ENCODE data around the gene MTMR10.

The MTMR10 gene

DNA sequence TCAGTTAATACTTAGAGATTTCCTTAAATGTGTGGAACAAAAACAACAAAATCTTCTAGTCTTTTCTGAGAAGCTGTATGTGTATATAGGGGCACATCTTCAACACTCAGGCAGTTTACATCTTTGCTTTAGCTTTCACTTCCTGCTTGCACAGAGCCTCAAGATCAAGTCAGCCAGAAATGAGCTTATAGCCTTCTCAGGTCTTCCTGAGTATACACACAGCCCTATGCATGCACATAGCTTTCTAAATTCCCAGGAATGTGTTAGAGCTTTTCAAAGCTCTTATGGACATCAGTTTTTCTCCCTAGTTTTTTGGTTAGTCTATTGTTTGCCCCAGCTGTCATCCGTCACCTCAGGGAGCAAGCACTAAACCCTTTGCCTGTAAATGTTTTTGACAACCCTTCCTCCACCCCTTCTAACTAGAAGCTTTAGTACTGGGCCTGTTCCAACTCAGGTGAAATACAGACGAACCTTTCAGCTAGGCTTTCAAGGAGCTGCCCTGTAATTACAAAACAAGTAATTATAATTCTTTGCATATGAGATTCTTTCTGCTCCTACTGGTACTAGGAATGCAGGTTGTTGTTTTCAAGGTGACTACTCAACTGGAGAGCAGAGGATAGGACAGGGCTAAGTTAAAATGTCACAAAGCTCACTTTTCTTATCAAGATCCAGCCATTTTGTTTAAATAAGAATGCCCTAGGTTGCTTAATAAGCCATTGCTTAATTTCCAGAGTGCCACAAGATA is 22.6 kb upstream of the MTMR10 start:
- DNase-seq: peak; percentile 22

DNA sequence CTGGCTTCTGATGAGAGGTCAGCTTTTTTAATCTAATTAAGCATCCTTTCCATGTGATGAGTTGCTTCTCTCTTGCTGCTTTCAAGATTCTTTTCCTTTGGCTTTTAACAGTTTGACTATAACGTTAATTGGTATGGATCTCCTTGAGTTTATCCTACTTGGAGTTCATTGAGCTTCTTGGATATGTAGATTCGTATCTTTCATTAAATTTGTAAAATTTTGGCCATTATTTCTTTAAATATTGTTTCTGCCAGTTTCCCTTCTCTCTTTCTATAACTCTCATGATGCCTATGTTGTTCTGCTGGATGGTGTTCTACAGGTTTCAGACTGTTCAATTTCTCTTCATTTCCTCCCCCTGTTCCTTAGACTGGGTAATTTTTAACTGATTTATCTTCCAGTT is 21.0 kb upstream of the MTMR10 start:
- no peak for DNase-seq

GRCh38 chr15:31010036-31010435 is 18.6 kb upstream of the MTMR10 start:
- no peak for DNase-seq

GRCh38 chr15:31005660-31006059 is 14.2 kb upstream of the MTMR10 start:
- no peak for DNase-seq

- DNase-seq: peak; percentile 70
Measured at GRCh38 chr15:31004220-31004733, 12.8 kb upstream of the MTMR10 start.

DNA sequence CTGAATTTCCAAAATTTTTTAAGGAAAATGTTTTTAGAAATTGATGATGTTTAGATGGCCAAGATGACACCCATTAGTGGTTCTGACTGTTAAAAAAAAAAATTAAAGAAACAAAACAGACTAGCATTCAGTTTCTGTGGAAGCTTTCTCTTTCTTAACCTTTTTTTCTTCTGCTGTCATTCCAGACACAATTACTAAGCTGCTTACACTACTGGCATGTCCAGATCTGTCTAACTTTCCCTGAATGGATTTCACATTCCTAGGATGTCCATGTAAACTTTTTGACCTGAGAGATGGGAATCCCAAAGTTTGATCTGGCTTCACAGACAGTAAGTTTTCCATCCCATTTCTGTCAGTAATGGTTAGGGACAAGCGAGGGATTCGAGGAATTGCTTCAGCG is 10.3 kb upstream of the MTMR10 start:
- DNase-seq: no peak

DNA sequence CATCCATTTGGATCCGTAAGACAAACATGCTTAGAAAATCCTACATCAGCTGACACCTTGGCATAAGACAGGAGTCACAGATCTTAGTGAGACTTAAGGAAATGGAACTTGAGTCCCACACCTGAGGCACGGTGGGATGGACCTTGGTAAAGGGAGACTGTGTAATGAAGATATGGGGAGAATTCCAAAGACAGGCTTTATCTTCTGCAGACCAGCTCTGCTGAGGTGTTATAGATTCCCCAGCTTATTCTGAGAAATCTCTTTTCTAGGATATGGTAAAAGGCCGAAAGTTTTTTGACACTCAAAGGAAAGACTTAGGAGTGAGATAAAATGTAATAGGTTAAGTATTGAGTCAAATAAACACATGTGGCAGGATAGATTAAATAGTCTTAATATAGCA is 8.3 kb upstream of the MTMR10 start:
- DNase-seq: no peak

DNA sequence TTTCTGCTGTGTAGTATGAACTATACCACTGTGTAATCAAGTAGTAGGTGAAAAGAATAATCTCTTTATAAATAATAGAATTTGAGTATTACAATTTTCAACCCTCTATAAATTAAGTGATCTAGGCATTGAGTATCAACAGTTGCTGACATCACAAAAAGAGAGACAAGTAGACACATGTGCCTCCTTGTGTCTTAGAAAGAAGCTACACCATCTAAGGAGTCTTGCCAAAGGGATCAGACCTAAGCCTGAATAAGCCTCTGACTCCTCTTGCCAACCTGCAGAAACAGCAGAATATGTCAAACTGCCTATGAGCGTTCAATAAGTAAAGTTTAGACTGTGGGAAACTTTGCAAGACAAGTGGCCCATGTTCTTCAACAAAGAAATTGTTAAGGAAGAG is 5.8 kb upstream of the MTMR10 start:
- no peak for DNase-seq

DNA sequence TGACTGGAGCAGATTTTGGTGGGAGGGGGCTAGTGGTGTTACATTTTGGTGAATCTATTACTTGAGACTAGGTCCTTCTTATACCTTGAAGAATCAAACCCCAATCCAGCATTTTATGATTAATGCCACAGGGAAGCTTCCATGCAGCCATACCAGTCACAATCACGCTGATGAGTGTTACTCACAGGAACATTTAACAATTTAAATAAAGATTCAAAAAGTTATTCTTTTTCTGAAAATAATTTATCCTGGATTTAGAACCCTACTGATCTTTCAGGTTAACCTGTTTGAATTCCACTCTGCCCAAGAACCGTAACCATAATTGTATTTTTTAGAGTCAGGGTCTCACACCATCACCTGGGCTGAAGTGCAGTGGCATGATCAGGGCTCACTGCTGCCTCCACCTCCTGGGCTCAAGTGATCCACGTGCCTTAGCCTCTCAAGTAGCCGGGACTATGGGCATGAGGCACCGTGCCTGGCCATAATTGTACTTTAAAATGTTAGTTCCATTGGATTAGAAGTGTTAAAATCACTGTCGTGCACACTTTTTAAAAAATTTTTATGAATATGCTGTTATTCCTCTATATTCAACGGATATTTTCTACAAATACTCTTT is 929 bp upstream of the MTMR10 start:
- DNase-seq: no peak

- peak; percentile 34 for DNase-seq
Measured at GRCh38 chr15:30990446-30991254, 778 bp downstream of the MTMR10 start.

DNA sequence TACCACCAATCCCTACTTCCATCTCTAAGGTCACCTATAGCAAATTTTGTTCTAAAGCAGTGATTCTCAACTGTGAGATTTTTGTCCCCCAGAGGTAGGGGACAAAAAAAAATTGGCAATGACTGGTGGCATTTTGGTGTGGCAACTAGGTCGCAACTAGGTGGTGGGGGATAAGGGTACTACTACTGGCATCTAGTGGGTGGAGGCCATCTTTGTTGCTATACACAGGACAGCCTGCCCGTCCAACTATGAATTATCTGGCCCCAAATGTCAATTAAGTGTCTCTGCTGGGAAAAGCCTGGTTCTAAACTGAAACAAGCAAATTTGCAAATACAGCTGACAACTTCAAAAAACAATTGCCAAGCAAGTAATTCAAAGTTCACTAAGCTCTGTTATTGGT is 1.4 kb downstream of the MTMR10 start:
- DNase-seq: peak; percentile 53

- no peak for DNase-seq
Measured at GRCh38 chr15:30985081-30985531, 6.3 kb downstream of the MTMR10 start.

DNA sequence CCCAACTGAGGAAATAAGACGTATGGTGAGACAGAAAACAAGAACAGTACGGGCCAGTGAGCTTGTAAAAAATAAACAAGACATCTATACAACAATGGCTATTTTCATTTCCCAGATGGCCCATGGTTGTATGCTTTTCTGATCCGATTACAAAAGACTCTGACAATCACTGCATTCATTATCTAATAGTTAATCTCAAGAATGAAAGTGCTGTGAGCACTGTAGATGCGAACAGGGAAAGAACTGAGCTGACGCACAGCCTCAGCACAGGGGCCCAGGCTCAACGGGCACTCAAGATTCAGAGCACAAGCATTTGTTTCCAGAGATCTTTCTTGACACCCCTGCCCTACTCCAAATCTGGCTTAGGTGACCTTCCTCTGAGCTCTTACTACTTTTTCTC is 6.9 kb downstream of the MTMR10 start:
- no peak for DNase-seq

GRCh38 chr15:30984118-30984517 is 7.3 kb downstream of the MTMR10 start:
- DNase-seq: no peak

GRCh38 chr15:30979457-30979856 is 12.0 kb downstream of the MTMR10 start:
- DNase-seq: peak; percentile 38

DNA sequence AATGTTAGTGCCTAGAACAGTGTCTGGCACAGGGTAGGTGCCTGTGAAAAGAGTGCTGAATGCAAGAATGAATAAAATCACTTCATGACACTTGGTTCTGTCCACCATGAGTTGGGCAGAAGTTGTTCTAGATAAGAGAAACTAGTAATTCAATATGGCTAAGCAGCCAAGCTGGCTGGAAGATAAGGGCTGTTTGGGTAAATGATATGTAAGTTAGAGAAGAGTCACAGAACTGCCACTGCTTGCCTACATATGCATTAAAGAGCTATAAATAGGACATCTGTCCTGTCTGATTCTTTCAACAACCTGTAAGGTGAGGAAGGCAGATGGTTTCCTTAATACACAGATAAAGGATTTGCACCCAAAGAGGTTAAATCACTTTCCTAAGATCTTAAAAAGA is 13.1 kb downstream of the MTMR10 start:
- DNase-seq: peak; percentile 90

- DNase-seq: no peak
Measured at GRCh38 chr15:30974112-30974511, 17.3 kb downstream of the MTMR10 start.

DNA sequence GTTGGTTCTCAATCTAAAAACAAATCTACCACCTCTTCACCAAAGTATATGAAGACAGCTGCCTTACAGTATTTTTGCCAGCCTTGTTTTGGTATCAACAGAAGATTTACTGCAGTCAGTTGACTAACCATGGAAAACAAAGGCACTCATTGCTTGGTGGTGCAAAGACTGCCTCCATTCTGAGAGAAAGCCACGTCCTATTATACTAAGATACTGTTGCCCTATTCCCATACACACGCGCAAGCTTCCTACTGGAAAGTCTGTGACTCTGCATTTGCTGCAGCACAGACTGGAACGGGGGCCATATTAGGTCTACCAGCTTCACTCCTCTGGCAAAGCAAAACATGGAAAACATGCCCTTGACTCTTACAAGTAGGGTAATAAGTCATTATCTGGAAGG is 18.0 kb downstream of the MTMR10 start:
- DNase-seq: no peak

DNA sequence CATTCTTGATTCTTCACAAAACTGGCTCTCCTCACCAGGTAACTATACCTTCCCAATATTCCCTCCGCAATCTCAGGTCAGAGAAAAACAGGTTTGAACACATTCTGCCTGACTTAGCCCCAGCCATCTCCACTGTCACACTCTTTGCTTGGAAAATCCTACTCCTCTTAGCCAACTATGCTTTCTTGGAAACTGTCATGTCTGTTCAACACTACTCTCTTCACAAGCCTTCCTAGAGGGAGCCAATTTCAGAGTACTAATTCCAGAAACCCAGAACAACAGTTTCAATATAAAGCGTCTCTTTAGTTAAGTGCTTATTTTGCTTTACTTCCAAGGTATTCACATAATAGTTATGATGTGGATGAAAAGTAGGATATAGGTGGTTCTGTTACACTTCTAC is 21.7 kb downstream of the MTMR10 start:
- no peak for DNase-seq

- DNase-seq: no peak
Measured at GRCh38 chr15:30963681-30964080, 27.7 kb downstream of the MTMR10 start.

- no peak for DNase-seq
Measured at GRCh38 chr15:30962659-30963058, 28.8 kb downstream of the MTMR10 start.

GRCh38 chr15:30962079-30962478 is 29.3 kb downstream of the MTMR10 start:
- DNase-seq: no peak

- no peak for DNase-seq
Measured at GRCh38 chr15:30958219-30958618, 33.2 kb downstream of the MTMR10 start.

Data from hematopoietic multipotent progenitor cell treated with erythropoietin and hydrocortisone succinate and interleukin-3 and kit ligand, for 6 days (in vitro differentiated cells).